ENCODE data around the gene ADAM23. TPM values are rescaled to one million over a fixed set of nuclear protein-coding genes. Genes with fewer than 3 reads are reported as not detected.
"Not testable (repeated sequence)": the region's sequence is repeated elsewhere in the genome, so short reads cannot be mapped to it uniquely, and the experiment has no call there.

Gene ADAM23, protein sequence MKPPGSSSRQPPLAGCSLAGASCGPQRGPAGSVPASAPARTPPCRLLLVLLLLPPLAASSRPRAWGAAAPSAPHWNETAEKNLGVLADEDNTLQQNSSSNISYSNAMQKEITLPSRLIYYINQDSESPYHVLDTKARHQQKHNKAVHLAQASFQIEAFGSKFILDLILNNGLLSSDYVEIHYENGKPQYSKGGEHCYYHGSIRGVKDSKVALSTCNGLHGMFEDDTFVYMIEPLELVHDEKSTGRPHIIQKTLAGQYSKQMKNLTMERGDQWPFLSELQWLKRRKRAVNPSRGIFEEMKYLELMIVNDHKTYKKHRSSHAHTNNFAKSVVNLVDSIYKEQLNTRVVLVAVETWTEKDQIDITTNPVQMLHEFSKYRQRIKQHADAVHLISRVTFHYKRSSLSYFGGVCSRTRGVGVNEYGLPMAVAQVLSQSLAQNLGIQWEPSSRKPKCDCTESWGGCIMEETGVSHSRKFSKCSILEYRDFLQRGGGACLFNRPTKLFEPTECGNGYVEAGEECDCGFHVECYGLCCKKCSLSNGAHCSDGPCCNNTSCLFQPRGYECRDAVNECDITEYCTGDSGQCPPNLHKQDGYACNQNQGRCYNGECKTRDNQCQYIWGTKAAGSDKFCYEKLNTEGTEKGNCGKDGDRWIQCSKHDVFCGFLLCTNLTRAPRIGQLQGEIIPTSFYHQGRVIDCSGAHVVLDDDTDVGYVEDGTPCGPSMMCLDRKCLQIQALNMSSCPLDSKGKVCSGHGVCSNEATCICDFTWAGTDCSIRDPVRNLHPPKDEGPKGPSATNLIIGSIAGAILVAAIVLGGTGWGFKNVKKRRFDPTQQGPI
- polyA plus RNA-seq (2013, experiment 1 of 2): 16.8 TPM
- 23.7 TPM for polyA plus RNA-seq (2013, experiment 2 of 2)

DNA sequence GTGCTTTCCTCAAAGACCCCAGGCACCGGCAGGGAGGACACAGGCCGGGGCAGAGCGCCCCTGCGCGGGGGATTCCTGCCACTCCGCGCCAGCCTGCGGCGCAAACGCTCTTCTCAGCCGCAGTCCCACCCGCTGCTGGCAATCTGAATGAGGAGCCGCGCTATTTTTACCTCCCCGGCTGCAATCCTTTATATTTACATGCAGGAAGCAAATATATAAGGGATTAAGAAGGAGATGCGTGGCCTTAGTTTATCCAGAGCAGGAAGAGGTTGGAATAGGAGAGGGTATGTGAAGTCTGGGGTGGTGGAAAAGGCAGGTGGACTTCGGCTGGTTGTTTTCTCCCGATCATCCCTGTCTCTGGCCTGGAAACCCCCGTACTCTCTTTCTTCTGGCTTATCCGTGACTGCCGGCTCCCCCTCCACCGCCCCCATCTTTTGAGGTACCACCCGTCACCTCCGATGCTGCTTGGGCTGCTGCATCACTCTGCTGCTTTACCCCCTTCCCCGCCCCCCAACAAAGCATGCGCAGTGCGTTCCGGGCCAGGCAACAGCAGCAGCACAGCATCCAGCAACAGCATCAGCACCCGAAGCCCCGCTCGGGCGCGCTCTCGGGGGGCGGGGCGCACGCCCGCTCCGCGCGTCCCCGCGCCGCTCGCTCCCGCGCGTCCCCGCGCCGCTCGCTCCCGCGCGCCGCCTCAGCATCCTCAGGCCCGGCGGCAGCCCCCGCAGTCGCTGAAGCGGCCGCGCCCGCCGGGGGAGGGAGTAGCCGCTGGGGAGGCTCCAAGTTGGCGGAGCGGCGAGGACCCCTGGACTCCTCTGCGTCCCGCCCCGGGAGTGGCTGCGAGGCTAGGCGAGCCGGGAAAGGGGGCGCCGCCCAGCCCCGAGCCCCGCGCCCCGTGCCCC, at the start of gene ADAM23:
Gene ADAM23, plus strand, starts transcription at position 700 of the 902 bp plus-strand sequence. CDS start 335 bp downstream, outside the sequence.
- Histone ChIP-seq H3K4me1 (ENCODE audit: insufficient read depth, low read length) (peaks cover 31% of the 10 kb centered on the region), H3K36me3 (ENCODE audit: insufficient read depth, low read length) (no peaks in the 10 kb centered on the region), H3K27me3 (ENCODE audit: insufficient read depth, low read length) (peaks cover 29% of the 10 kb centered on the region), H3K9ac (ENCODE audit: low read depth, low read length) (peak within 1 kb of the TSS; percentile 56), H3K27ac (ENCODE audit: low read depth, low read length) (no peak within 1 kb of the TSS), H3K4me3 (ENCODE audit: low read length) (peak within 1 kb of the TSS; percentile 83), H3K9me3 (ENCODE audit: insufficient read depth, low read depth, low read length) (no peaks in the 10 kb centered on the region)
- 1% methylated on average over 79 of the region's 81 CpGs for WGBS

DNA sequence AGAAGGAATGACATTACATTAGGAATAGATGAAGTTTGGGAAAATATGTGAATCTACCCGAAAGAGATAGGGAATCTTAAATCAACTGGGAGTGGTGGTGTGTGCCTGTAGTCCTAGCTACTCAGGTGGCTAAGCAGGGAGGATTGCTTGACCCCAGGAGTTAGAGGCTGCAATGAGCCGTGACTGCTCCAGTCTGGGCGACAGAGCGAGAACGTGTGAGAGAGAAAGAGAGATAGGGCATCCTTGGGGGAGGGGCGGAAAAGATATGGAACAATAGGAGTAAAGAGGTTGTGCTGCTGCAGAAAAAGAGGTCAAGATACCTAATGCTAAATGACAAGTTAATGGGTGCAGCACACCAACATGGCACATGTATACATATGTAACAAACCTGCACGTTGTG, 47.1 kb upstream of the ADAM23 start:
- no peaks in the 10 kb centered on the region for H3K4me1 ChIP-seq (ENCODE audit: insufficient read depth, low read length)
- H3K4me3 ChIP-seq (ENCODE audit: low read length): no peak overlapping the region
- no peak overlapping the region for H3K27ac ChIP-seq (ENCODE audit: low read depth, low read length)
- H3K27me3 ChIP-seq (ENCODE audit: insufficient read depth, low read length): no peaks in the 10 kb centered on the region
- WGBS: 69% methylated on average over 6 of the region's 7 CpGs
- no peaks in the 10 kb centered on the region for H3K36me3 ChIP-seq (ENCODE audit: insufficient read depth, low read length)
- H3K9ac ChIP-seq (ENCODE audit: low read depth, low read length): no peak overlapping the region
- H3K9me3 ChIP-seq (ENCODE audit: insufficient read depth, low read depth, low read length): peaks cover 8% of the 10 kb centered on the region

DNA sequence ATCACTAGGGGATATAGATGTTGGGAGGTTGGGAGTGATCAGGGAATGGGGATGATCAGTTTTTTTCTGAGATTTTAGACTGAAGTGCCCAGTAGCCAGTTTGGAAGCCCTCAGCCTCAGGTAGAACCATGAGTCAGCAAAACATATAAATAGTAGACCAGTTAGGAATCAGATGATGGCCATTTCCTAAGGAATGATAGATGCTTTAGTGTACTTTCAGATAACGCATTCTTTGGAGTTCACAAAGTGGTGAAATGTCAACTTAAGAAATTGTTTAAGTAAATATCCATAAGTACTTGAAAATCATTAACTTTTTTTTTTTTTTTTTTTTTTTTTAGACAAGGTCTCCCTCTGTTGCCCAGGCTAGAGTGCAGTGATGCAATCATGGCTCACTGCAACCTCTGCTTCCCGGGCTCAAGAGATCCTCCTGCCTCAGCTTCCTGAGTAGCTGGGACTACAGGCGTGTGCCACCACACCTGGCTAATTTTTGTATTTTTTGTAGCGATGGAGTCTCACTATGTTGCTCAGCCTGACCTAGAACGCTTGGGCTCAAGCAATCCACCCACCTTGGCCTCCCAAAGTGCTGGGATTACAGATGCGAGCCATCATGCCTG, 40.3 kb upstream of the ADAM23 start:
- H3K4me1 ChIP-seq (ENCODE audit: insufficient read depth, low read length); H3K36me3 ChIP-seq (ENCODE audit: insufficient read depth, low read length); H3K27me3 ChIP-seq (ENCODE audit: insufficient read depth, low read length); H3K9me3 ChIP-seq (ENCODE audit: insufficient read depth, low read depth, low read length); H3K4me3 ChIP-seq (ENCODE audit: low read length); H3K9ac ChIP-seq (ENCODE audit: low read depth, low read length); H3K27ac ChIP-seq (ENCODE audit: low read depth, low read length): not testable (repeated sequence)
- WGBS: 95% methylated on average over 6 of the region's 6 CpGs

DNA sequence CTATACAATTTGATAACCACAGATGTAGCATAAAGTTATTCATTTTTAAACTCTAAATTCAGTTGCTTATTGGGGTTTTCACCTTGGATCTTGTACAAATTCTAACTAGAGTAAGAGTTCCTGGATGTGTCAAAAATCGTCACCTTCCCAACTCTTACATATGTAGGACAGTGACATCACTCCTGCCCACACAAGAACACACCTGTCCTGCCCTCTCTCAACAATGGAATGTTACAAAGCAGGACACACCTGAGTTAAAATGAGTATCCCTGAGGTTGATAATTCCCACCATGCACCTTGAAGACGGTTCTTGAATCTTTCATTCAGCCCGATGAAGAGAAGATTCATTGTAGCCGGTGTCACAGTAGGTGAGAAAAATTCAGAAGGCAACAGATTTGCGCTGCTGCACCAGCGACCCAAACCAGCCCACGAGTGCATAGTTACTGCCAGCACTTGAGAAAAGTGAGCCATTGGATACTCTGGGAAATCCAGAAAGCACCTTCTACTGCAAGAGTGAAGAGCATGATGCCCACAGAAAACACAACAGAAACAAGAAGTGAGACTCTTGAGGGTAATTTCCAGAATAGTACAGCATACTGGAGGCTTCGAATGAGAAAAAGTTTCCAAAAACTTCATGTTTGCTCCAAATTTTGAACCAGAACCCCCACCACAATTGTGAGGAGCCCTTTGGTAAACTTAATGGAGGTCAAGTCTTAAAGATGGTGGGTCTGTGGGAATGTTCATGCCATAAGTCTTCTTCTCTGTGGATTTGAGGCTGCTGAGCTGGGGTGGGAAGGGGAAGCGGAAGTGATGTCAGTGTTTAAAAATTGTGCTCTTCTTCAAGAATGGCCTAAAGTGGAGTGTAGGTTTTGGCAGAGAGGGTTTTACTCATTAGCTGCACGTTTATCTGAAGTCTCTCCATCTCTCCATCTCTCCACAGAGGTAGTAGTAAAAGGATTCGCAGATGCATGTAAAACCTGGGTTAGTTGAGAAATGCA, 34.7 kb upstream of the ADAM23 start:
- H3K27me3 ChIP-seq (ENCODE audit: insufficient read depth, low read length): no peaks in the 10 kb centered on the region
- 94% methylated on average over 11 of the region's 11 CpGs for WGBS
- no peak overlapping the region for H3K27ac ChIP-seq (ENCODE audit: low read depth, low read length)
- no peaks in the 10 kb centered on the region for H3K4me1 ChIP-seq (ENCODE audit: insufficient read depth, low read length)
- H3K9ac ChIP-seq (ENCODE audit: low read depth, low read length): no peak overlapping the region
- no peaks in the 10 kb centered on the region for H3K9me3 ChIP-seq (ENCODE audit: insufficient read depth, low read depth, low read length)
- no peaks in the 10 kb centered on the region for H3K36me3 ChIP-seq (ENCODE audit: insufficient read depth, low read length)
- H3K4me3 ChIP-seq (ENCODE audit: low read length): no peak overlapping the region

DNA sequence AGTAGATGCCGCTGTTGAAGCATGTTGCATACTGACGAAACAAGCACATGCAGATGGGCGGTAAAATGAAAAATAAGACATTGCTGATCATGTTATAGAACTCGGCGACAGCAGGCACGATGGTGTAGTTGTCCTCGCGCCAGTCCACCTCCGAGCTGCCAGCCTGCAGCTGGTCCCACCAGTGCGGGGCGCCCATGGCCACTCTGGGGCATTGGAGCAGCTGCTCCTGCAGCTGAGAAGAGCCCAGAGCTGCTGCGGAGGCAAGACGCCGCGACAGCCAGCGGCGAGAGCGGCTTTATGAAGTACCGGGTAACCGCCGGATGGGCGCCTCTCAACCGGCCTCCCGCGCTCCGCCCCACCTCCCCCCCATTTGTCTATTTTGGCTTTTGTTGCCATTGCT, 32.6 kb upstream of the ADAM23 start:
- H3K27me3 ChIP-seq (ENCODE audit: insufficient read depth, low read length): no peaks in the 10 kb centered on the region
- no peaks in the 10 kb centered on the region for H3K36me3 ChIP-seq (ENCODE audit: insufficient read depth, low read length)
- WGBS: 97% methylated on average over 26 of the region's 26 CpGs
- H3K9ac ChIP-seq (ENCODE audit: low read depth, low read length): no peak overlapping the region
- no peak overlapping the region for H3K27ac ChIP-seq (ENCODE audit: low read depth, low read length)
- H3K4me3 ChIP-seq (ENCODE audit: low read length): no peak overlapping the region
- no peaks in the 10 kb centered on the region for H3K9me3 ChIP-seq (ENCODE audit: insufficient read depth, low read depth, low read length)
- no peaks in the 10 kb centered on the region for H3K4me1 ChIP-seq (ENCODE audit: insufficient read depth, low read length)

DNA sequence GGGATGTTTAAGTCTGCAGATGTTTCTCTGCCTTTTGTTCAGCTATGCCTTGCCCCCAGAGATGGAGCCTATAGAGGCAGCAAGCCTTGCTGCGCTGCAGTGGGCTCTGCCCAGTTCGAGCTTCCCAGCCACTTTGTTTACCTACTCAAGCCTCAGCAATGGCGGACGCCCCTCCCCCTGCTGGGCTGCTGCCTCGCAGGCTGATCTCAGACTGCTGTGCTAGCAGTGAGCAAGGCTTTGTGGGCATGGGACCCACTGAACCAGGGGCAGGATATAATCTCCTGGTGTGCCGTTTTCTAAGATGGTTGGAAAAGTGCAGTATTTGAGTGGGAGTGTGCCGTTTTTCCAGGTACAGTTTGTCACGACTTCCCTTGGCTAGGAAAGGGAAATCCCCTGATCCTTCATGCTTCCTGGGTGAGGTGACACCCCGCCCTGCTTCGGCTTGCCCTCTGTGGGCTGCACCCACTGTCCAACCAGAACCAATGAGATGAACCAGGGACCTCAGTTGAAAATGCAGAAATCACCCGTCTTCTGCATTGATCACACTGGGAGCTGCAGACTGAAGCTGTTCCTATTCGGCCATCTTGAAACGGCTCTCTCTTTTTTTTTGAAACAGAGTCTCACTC, 27.6 kb upstream of the ADAM23 start:
- Histone ChIP-seq H3K4me3 (ENCODE audit: low read length) (no peak overlapping the region), H3K9me3 (ENCODE audit: insufficient read depth, low read depth, low read length) (peaks cover 4% of the 10 kb centered on the region; the same call in 1 of the 2 replicates), H3K27ac (ENCODE audit: low read depth, low read length) (no peak overlapping the region), H3K9ac (ENCODE audit: low read depth, low read length) (no peak overlapping the region), H3K4me1 (ENCODE audit: insufficient read depth, low read length) (no peaks in the 10 kb centered on the region), H3K27me3 (ENCODE audit: insufficient read depth, low read length) (no peaks in the 10 kb centered on the region), H3K36me3 (ENCODE audit: insufficient read depth, low read length) (no peaks in the 10 kb centered on the region)
- 92% methylated on average over 13 of the region's 13 CpGs for WGBS

DNA sequence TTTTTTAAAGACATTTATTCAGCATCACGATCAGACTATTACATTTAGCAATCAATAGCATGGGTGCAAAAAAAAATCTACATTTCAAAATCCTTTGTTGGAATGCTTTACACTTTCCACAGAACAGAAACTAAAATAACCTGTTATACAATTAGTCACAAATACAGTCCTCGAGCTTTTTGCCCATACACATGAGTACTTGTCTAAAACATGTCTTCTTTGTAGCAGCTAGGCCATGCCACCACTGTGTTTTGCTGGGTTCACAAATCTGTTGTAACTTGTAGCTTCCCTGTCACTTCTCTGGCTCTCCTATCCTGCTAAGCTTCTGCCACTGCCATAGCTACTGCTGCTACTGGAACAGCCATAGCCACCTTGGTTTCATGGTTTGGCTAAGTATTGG, 24.4 kb upstream of the ADAM23 start:
- Histone ChIP-seq H3K27ac (ENCODE audit: low read depth, low read length) (no peak overlapping the region), H3K4me1 (ENCODE audit: insufficient read depth, low read length) (no peaks in the 10 kb centered on the region), H3K27me3 (ENCODE audit: insufficient read depth, low read length) (no peaks in the 10 kb centered on the region), H3K9me3 (ENCODE audit: insufficient read depth, low read depth, low read length) (peaks cover 4% of the 10 kb centered on the region; the same call in 1 of the 2 replicates), H3K36me3 (ENCODE audit: insufficient read depth, low read length) (no peaks in the 10 kb centered on the region), H3K9ac (ENCODE audit: low read depth, low read length) (no peak overlapping the region), H3K4me3 (ENCODE audit: low read length) (no peak overlapping the region)
- WGBS: 71% methylated on average over 2 of the region's 2 CpGs

DNA sequence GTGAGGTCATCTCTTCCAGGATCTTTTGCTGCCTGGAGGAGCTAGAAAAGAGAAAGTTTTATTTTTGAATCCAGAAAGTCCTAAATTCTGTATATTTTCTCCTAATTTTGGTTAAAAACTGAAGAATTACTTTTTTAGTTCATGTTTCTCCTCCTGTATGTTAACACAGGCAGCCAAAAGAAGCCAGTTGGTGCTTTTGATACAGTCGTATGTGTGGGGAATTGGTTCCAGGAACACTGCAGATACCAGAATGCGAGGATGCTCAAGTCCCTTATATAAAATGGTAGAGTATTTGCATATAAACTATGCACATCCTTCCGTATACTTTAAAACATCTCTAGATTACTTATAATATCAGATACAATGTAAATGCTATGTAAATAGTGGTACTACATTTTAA, 22.6 kb upstream of the ADAM23 start:
- H3K27ac ChIP-seq (ENCODE audit: low read depth, low read length): no peak overlapping the region
- H3K4me1 ChIP-seq (ENCODE audit: insufficient read depth, low read length): no peaks in the 10 kb centered on the region
- H3K9me3 ChIP-seq (ENCODE audit: insufficient read depth, low read depth, low read length): peaks cover 4% of the 10 kb centered on the region; the same call in 1 of the 2 replicates
- H3K9ac ChIP-seq (ENCODE audit: low read depth, low read length): no peak overlapping the region
- H3K27me3 ChIP-seq (ENCODE audit: insufficient read depth, low read length): no peaks in the 10 kb centered on the region
- 90% methylated on average over 2 of the region's 3 CpGs for WGBS
- H3K4me3 ChIP-seq (ENCODE audit: low read length): no peak overlapping the region
- H3K36me3 ChIP-seq (ENCODE audit: insufficient read depth, low read length): no peaks in the 10 kb centered on the region

DNA sequence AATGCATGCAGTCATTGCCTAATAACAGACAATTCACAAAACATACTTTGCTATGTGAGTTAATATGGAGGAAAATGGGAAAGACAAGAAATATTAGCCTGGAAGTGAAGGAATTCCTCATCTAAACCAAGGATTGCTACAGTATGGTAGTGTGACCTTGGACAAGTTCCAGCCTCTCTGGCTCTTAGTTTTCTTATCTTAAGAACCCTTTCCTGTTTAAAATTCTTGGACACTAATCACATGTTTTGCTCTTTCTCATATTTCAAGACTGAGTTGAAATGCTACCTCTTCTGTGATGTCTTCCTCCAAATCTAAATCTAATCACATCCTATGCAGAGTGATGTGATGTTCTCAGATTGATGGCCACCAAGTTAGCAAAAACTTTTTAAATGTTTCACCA, 20.8 kb upstream of the ADAM23 start:
- H3K27me3 ChIP-seq (ENCODE audit: insufficient read depth, low read length): no peaks in the 10 kb centered on the region
- H3K36me3 ChIP-seq (ENCODE audit: insufficient read depth, low read length): no peaks in the 10 kb centered on the region
- no peak overlapping the region for H3K9ac ChIP-seq (ENCODE audit: low read depth, low read length)
- no peak overlapping the region for H3K4me3 ChIP-seq (ENCODE audit: low read length)
- no peaks in the 10 kb centered on the region for H3K4me1 ChIP-seq (ENCODE audit: insufficient read depth, low read length)
- no peak overlapping the region for H3K27ac ChIP-seq (ENCODE audit: low read depth, low read length)
- H3K9me3 ChIP-seq (ENCODE audit: insufficient read depth, low read depth, low read length): peaks cover 4% of the 10 kb centered on the region; the same call in 1 of the 2 replicates

Data from HUES64 (cell line).